Stimulated activated CD4-positive, alpha-beta T cell treated with anti-CD3 and anti-CD28 coated beads, TNF-alpha, amount 100 ng/mL, for 4 hours (primary cell): Measurements from ENCODE around the gene KRT3.

Experiments
- DNase-seq, 3 experiments: peaks; one replicate each; pipeline ENCODE4 v3.0.0-alpha.2; 2020; ENCODE audit warnings: low read depth in 3 of 3

The KRT3 gene

GRCh38 chr12:52827499-52828090, 31.7 kb upstream of the KRT3 start:
- DNase-seq, result no peak

GRCh38 chr12:52826611-52827498, 30.9 kb upstream of the KRT3 start:
- no peak for DNase-seq

GRCh38 chr12:52825961-52826360, 30.0 kb upstream of the KRT3 start:
- DNase-seq, result no peak

- no peak for DNase-seq
These were observed 29.0 kb upstream of the KRT3 start for GRCh38 chr12:52824741-52825410.

- no peak for DNase-seq
These were observed 28.0 kb upstream of the KRT3 start for GRCh38 chr12:52823761-52824450.

GRCh38 chr12:52822771-52823510, 27.0 kb upstream of the KRT3 start:
- no peak for DNase-seq

GRCh38 chr12:52821826-52822660, 26.1 kb upstream of the KRT3 start:
- no peak for DNase-seq

GRCh38 chr12:52821071-52821730, 25.3 kb upstream of the KRT3 start:
- no peak for DNase-seq

- DNase-seq, result no peak
These were observed 24.6 kb upstream of the KRT3 start for GRCh38 chr12:52820521-52820920.

- no peak for DNase-seq
These were observed 24.0 kb upstream of the KRT3 start for GRCh38 chr12:52819731-52820510.

- no peak for DNase-seq
These were observed 23.0 kb upstream of the KRT3 start for GRCh38 chr12:52818887-52819420.

- DNase-seq, result no peak
These were observed 22.5 kb upstream of the KRT3 start for GRCh38 chr12:52818388-52818787.

GRCh38 chr12:52817699-52818238, 21.9 kb upstream of the KRT3 start:
- DNase-seq, result no peak

- no peak for DNase-seq
These were observed 21.2 kb upstream of the KRT3 start for GRCh38 chr12:52817003-52817698.

- no peak for DNase-seq
These were observed 20.0 kb upstream of the KRT3 start for GRCh38 chr12:52815676-52816588.

GRCh38 chr12:52815161-52815560, 19.2 kb upstream of the KRT3 start:
- DNase-seq, result no peak

GRCh38 chr12:52814710-52815155, 18.8 kb upstream of the KRT3 start:
- DNase-seq, result no peak
